K562 (cell line): ENCODE results near the gene PTPRM. TPM values are rescaled to one million over a fixed set of nuclear protein-coding genes. Genes with fewer than 3 reads are reported as not detected.

Experiments used
- ATAC-seq: fragments of 200-7000 bp; cut with Tn5 transposase; 3 replicates; pipeline ENCODE4 v1.9.1; 2020; ENCODE audit warnings: moderate library complexity
- BruUV-seq: library from RNA; stranded (reverse); fragments of 400-500 nt; replicated peaks from 2 replicates; lab custom pipeline; 2021; lab: Mats Ljungman, UMichigan
- CTCF ChIA-PET: fragments of 300-600 bp; formaldehyde crosslinking; extraction: SDS; loops from one replicate; lab custom pipeline; 2021; ENCODE audit warnings: low intra/inter-chr PET ratio; lab: Yijun Ruan, JAX
- POLR2A ChIA-PET: fragments of 300-600, 350-650 bp; sonication (Branson Sonifier 250); formaldehyde crosslinking; extraction: SDS; loops from one replicate; lab custom pipeline; 2021; ENCODE audit warnings: antibody characterized with exemption, inconsistent platforms; lab: Yijun Ruan, JAX
- DNase-seq, 4 experiments: peaks; one replicate each; pipeline versions ENCODE4 v3.0.0 to v3.0.0-alpha.2; 2011 to 2018; ENCODE audit warnings: low spot score in 3 of 4, mixed read lengths in 3 of 4; ENCODE audit errors: extremely low read depth in 1 of 4
- FAIRE-seq: peaks from 2 replicates; lab custom pipeline; 2011; peaks lifted over from hg19 to GRCh38; lab: Jason Lieb, UNC
- H2AFZ ChIP-seq: 2 replicates; pipeline ENCODE4 v1.6.0; 2011; ENCODE audit warnings: low read depth, low read length, control low read depth, inconsistent platforms
- H3K27ac ChIP-seq: fragments of 200-600 bp; 3 replicates; pipeline ENCODE4 v1.8.0; 2011; ENCODE audit warnings: low read depth, mild to moderate bottlenecking, control low read depth, inconsistent platforms, low read length, moderate library complexity, mixed read lengths; ENCODE audit errors: extremely low read depth
- H3K27me3 ChIP-seq, 2 experiments: fragments of 300-600 bp in 1 of 2; 2 replicates in 1 of 2; 3 replicates in 1 of 2; pipeline versions ENCODE4 v1.6.0 to v1.8.0; 2011; ENCODE audit warnings: inconsistent platforms in 2 of 2, low read length in 2 of 2, mild to moderate bottlenecking in 1 of 2, mixed read lengths in 1 of 2, moderate library complexity in 1 of 2; ENCODE audit not compliant: control insufficient read depth in 2 of 2, insufficient read depth in 2 of 2
- H3K36me3 ChIP-seq: fragments of 300-600 bp; 3 replicates; pipeline ENCODE4 v1.8.0; 2011; ENCODE audit warnings: mild to moderate bottlenecking, low read length, inconsistent platforms; ENCODE audit not compliant: control insufficient read depth, insufficient read depth
- H3K4me1 ChIP-seq, 2 experiments: fragments of 200-600 bp in 1 of 2; replicated peaks in 1 of 2; 2 replicates in 1 of 2; 3 replicates in 1 of 2; pipeline versions ENCODE4 v1.5.1 to v1.8.0; 2011; ENCODE audit warnings: inconsistent platforms in 2 of 2, low read length in 2 of 2, mild to moderate bottlenecking in 1 of 2, mixed read lengths in 1 of 2, moderate library complexity in 1 of 2; ENCODE audit not compliant: control insufficient read depth in 2 of 2, insufficient read depth in 2 of 2
- H3K4me2 ChIP-seq: 2 replicates; pipeline ENCODE4 v1.6.1; 2011; ENCODE audit warnings: low read length, control low read depth, inconsistent platforms, mixed read lengths; ENCODE audit not compliant: insufficient read depth
- H3K4me3 ChIP-seq: fragments of 200-600 bp; sonication (generic), shearing (Covaris generic); 2 replicates; pipeline ENCODE4 v1.5.1; 2016; ENCODE audit warnings: control low read depth, inconsistent platforms
- H3K79me2 ChIP-seq: fragments of 200-600 bp; 3 replicates; pipeline ENCODE4 v1.8.0; 2011; ENCODE audit warnings: low read length, inconsistent platforms; ENCODE audit not compliant: control insufficient read depth, insufficient read depth
- H3K9ac ChIP-seq, 2 experiments: 2 replicates each; pipeline versions ENCODE4 v1.6.0 to v1.6.1; 2011; ENCODE audit warnings: low read depth in 2 of 2, low read length in 2 of 2, control low read depth in 1 of 2, inconsistent platforms in 1 of 2, mild to moderate bottlenecking in 1 of 2, mixed read lengths in 1 of 2; ENCODE audit not compliant: insufficient read depth in 1 of 2
- H3K9me1 ChIP-seq: one replicate; pipeline ENCODE4 v1.6.0; 2011; ENCODE audit warnings: inconsistent platforms, mild to moderate bottlenecking, low read length, moderate library complexity; ENCODE audit not compliant: control insufficient read depth, insufficient read depth
- H3K9me3 ChIP-seq: replicated peaks from 2 replicates; pipeline ENCODE4 v1.5.1; 2011; ENCODE audit warnings: low read depth, low read length, inconsistent platforms; ENCODE audit not compliant: control insufficient read depth, insufficient read depth
- H4K20me1 ChIP-seq: replicated peaks from 2 replicates; pipeline ENCODE4 v1.6.1; 2011; ENCODE audit warnings: low read length, inconsistent platforms, mixed read lengths; ENCODE audit not compliant: control insufficient read depth, insufficient read depth
- DMBX1 ChIP-seq: fragments of 250-450 bp; sonication (Bioruptor Pico); IDR thresholded peaks from 2 replicates; pipeline ENCODE4 v1.8.0; 2022; ENCODE audit warnings: inconsistent platforms, mild to moderate bottlenecking, moderate library complexity, borderline replicate concordance
- GATA2 ChIP-seq: sonication (generic); formaldehyde crosslinking; IDR thresholded peaks from 2 replicates; pipeline ENCODE4 v1.4.0; 2020; ENCODE audit warnings: mild to moderate bottlenecking, missing genetic modification reagents
- MTF1 ChIP-seq: fragments of 250-450 bp; sonication (Bioruptor Pico); IDR thresholded peaks from 2 replicates; pipeline ENCODE4 v1.9.0; 2021; ENCODE audit warnings: moderate library complexity, mild to moderate bottlenecking, inconsistent platforms, borderline replicate concordance
- MXI1 ChIP-seq: IDR thresholded peaks from 2 replicates; pipeline ENCODE4 v1.6.1; 2011; ENCODE audit warnings: low read depth, mild to moderate bottlenecking, improper control_type of control experiment, low read length
- PCBP1 ChIP-seq: fragments of 200-400 bp; formaldehyde crosslinking; IDR thresholded peaks from 2 replicates; pipeline ENCODE4 v1.6.1; 2018; ENCODE audit warnings: mild to moderate bottlenecking, low read depth, low read length; ENCODE audit not compliant: poor library complexity, severe bottlenecking
- ZNF12 ChIP-seq: sonication (generic); formaldehyde crosslinking; IDR thresholded peaks from 2 replicates; pipeline ENCODE4 v1.4.0; 2020; ENCODE audit warnings: mild to moderate bottlenecking, missing genetic modification reagents
- ZZZ3 ChIP-seq: fragments of 450-650 bp; IDR thresholded peaks from 2 replicates; pipeline ENCODE4 v1.6.1; 2016; ENCODE audit warnings: antibody characterized with exemption, mild to moderate bottlenecking, moderate library complexity
- WGBS: fragments of 100-300 bp; shearing (Covaris generic); methylation state at CpG from one replicate; pipeline ENCODE4 v1.1.6; 2016; ENCODE audit warnings: low coverage, mixed read lengths; ENCODE audit not compliant: insufficient coverage; ENCODE audit errors: missing lambda C conversion rate; 5-methylcytosine and 5-hydroxymethylcytosine counted together
- in situ Hi-C: fragments of 300-500 bp; cut with MboI; formaldehyde crosslinking; loops from 4 replicates; pipeline ENCODE4 v1.15.0; 2018; ENCODE audit warnings: inconsistent platforms, mixed read lengths
- intact Hi-C: fragments of 100-400 bp; cut with micrococcal nuclease; formaldehyde crosslinking; loops from 2 replicates; pipeline ENCODE4 v1.14.2; 2022
- polyA plus RNA-seq, 8 experiments: library from polyadenylated mRNA; depleted of rRNA in 4 of 8; stranded (reverse) in 5 of 8; unstranded in 3 of 8; fragments of >200 nt; fragmentation: Nextera tagmentation in 2 of 8; fragmentation: Illumina TruSeq in 1 of 8; extraction: Ambion mirVana in 2 of 8; extraction: Trizol in 1 of 8; gene quantifications; 2 replicates each; pipeline versions ENCODE4 v1.2.1 to v1.2.3, GENCODE V29; 2011 to 2014; ENCODE audit warnings: inconsistent platforms in 1 of 8, missing spikeins in 1 of 8
- total RNA-seq, 7 experiments: library from RNA; depleted of rRNA in 6 of 7; stranded (reverse); fragments of >200 nt in 6 of 7; fragmentation: Illumina TruSeq in 2 of 7; extraction: Trizol in 2 of 7; gene quantifications; 2 replicates each; pipeline versions ENCODE4 v1.2.1 to v1.2.3, GENCODE V29; 2011 to 2021; ENCODE audit warnings: low replicate concordance in 1 of 7
- TF ChIP-seq, protein P1 (sequence below): fragments of 450-650 bp; conservative IDR thresholded peaks from 2 replicates; pipeline ENCODE4 v1.6.1; 2016; ENCODE audit warnings: missing genetic modification characterization, low read depth, mild to moderate bottlenecking, control low read depth, missing compliant biosample characterization

The PTPRM gene
- total and polyA plus RNA-seq, 9 of the 15 experiments (the other 6 are each of a cell fraction or from before 2014, with no cell fraction given) = 0.03 to 0.16 (median 0.08) TPM; not detected in 3

DNA sequence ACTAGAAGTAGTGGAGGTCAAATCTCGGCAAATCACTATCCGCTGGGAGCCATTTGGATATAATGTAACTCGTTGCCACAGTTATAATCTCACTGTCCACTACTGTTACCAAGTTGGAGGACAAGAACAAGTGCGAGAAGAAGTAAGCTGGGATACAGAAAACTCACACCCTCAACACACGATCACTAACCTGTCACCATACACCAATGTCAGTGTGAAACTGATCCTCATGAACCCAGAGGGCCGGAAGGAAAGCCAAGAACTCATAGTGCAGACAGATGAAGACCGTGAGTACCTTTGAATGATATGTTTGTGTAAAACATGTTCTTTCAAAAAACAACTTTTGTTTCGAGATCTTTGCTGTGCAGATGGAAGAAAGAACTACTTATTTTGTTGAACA lies 502.6 kb downstream of the PTPRM start:
- FAIRE-seq (no peak), DNase-seq (no peak), ATAC-seq (no peak)
- in situ Hi-C loops = no loop called here
- TF ChIP-seq ZZZ3 (no peak), MXI1 (no peak), GATA2 (CRISPR knock-in tag) (no peak), DMBX1 (no peak), MTF1 (CRISPR knock-in tag) (no peak)
- Histone ChIP-seq H3K4me1 (no peaks in the 10 kb centered on the region), H3K9me1 (no peaks in the 10 kb centered on the region), H3K4me3 (no peak overlapping the region), H2AFZ (no peak overlapping the region), H3K9ac (no peak overlapping the region), H3K79me2 (no peaks in the 10 kb centered on the region), H3K9me3 (no peaks in the 10 kb centered on the region), H3K27ac (no peak overlapping the region), H3K27me3 (no peaks in the 10 kb centered on the region), H3K36me3 (no peaks in the 10 kb centered on the region), H4K20me1 (no peaks in the 10 kb centered on the region), H3K4me2 (no peak overlapping the region)
- ChIA-PET POLR2A (no interaction called here), CTCF (no interaction called here)
- no TSS peak for BruUV-seq
- under 1% methylated on average over 8 of the region's 8 CpGs for WGBS
- intact Hi-C loops = no loop called here

DNA sequence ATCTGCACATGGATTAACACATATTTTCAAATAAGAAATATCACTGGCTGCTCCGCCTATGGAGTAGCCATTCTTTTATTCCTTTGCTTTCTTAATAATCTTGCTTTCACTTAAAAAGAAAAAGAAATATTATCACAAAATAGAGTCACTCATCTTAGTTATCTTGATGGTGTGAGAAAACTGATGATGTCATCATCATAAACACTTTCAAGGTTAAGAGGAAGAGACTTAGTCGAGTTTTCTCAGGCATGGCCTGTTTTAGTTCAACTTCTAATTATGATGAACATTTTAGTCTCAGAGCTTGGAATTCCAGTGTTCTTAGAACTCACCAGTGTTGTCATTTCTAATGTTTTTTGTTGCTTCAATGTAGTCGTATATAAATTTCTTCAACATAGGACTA lies 506.1 kb downstream of the PTPRM start:
- Histone ChIP-seq H3K4me2 (no peak overlapping the region), H3K4me3 (no peak overlapping the region), H3K27me3 (no peaks in the 10 kb centered on the region), H2AFZ (no peak overlapping the region), H3K79me2 (no peaks in the 10 kb centered on the region), H3K27ac (no peak overlapping the region), H3K36me3 (no peaks in the 10 kb centered on the region), H3K9me1 (no peaks in the 10 kb centered on the region), H3K4me1 (no peaks in the 10 kb centered on the region), H4K20me1 (no peaks in the 10 kb centered on the region), H3K9me3 (no peaks in the 10 kb centered on the region), H3K9ac (no peak overlapping the region)
- no peak for ATAC-seq
- intact Hi-C loops = no loop called here
- FAIRE-seq = no peak
- DNase-seq = no peak
- BruUV-seq = no TSS peak
- POLR2A ChIA-PET = interaction anchor here (1.0 kb wide), 1 partner anchor 9 kb away, joined by 3 read pairs; no protein-coding TSS in a partner anchor
- WGBS = 3% methylated on average over 3 of the region's 3 CpGs
- CTCF ChIA-PET = no interaction called here
- in situ Hi-C loops = no loop called here
- TF ChIP-seq, protein P1, sequence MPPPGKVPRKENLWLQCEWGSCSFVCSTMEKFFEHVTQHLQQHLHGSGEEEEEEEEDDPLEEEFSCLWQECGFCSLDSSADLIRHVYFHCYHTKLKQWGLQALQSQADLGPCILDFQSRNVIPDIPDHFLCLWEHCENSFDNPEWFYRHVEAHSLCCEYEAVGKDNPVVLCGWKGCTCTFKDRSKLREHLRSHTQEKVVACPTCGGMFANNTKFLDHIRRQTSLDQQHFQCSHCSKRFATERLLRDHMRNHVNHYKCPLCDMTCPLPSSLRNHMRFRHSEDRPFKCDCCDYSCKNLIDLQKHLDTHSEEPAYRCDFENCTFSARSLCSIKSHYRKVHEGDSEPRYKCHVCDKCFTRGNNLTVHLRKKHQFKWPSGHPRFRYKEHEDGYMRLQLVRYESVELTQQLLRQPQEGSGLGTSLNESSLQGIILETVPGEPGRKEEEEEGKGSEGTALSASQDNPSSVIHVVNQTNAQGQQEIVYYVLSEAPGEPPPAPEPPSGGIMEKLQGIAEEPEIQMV (tag) = no peak
- TF ChIP-seq ZNF12 (CRISPR knock-in tag) (no peak), PCBP1 (no peak)
